COR-L47 (cell line): ENCODE results near the gene MAP2K6.
"Not testable (repeated sequence)": the region's sequence is repeated elsewhere in the genome, so short reads cannot be mapped to it uniquely, and the experiment has no call there.

Experiments used
- DNase-seq: peaks from one replicate; lab custom pipeline; 2025; lab: John Stamatoyannopoulos, UW

The MAP2K6 gene

DNA sequence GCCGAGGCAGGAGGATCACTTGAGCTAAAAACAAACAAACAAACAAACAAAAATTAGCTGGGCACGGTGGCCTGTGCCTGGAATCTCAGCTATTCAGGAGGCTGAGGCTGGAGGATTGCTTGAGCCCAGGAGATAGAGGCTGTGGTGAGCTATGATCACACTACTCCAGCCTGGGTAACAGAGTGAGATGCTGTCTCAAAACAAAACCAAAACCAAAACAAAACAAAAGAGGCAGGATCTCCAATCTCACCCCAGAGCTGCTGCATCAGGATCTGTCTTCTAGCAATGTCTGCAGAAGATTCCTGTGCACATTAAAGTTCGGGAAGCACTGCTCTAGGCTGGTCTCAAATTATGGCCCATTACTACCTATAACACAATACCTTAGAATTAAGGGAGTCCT, 43.1 kb downstream of the MAP2K6 start:
- no peak for DNase-seq

DNA sequence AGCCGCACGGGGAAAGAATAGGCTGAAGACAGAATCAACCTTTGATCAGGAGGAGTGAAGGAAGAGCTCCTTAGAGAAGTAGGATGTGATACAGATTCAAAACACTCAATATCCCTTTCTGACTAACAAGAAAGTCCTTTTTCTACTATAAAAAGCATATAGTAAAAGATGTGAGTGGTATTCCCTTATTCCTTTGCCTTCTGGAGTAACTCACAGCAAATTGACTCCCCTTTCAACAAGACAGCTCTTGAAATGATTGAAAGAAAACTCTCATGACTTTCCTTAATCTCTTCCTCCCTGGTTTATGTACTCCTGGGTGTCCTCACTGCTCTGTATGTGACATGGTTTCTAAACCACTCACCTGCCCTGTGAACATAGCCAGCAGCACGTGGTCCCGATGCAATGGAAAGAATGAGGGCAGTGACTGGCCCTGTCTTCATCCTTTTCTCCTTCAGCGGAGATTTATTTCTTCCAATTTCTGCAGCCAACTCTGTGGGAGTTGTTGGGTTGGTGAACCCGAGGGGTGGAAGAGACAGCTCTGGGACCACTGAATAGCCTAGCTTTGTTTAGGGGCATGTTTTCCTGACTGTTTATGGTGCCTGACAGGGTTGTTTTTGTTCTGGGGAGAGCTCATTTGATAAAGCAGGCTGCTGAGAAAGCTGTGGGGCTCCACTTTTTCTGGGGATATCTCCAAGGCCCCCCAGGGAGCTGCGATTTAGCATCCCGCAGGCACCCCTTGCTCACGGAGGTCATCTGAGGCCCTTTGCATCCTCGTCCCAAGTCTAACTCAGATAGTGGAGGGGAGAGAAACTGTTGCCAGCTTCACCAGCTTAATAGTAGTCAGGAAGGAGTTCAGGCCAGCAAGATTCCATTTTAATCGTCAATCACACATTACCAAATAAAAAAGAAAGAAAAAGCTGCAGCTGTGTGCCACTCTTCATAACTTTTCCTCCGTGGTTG, 46.7 kb downstream of the MAP2K6 start:
- no peak for DNase-seq

- no peak for DNase-seq
Measured at GRCh38 chr17:69461951-69462369, 47.5 kb downstream of the MAP2K6 start.

- no peak for DNase-seq
Measured at GRCh38 chr17:69462882-69463281, 48.4 kb downstream of the MAP2K6 start.

DNA sequence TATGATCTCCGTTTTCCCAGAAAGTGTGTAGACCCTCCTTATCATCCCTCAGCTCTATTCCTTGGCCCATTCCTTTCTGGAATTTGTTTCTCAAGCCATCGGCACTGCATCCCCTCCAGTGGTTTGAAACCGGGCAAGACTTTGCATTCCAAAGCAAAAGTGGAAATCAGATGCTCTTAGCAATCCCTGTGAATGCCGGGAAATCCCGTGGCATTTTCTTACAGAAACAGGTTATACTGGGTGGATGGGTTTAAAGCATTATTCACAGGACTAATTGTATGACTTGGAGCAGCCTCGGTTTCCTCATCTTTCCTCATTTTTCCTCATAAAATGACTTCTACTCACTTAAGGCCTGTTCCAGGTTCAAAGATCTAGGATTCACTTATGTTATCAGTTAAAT, 52.0 kb downstream of the MAP2K6 start:
- DNase-seq, result no peak

DNA sequence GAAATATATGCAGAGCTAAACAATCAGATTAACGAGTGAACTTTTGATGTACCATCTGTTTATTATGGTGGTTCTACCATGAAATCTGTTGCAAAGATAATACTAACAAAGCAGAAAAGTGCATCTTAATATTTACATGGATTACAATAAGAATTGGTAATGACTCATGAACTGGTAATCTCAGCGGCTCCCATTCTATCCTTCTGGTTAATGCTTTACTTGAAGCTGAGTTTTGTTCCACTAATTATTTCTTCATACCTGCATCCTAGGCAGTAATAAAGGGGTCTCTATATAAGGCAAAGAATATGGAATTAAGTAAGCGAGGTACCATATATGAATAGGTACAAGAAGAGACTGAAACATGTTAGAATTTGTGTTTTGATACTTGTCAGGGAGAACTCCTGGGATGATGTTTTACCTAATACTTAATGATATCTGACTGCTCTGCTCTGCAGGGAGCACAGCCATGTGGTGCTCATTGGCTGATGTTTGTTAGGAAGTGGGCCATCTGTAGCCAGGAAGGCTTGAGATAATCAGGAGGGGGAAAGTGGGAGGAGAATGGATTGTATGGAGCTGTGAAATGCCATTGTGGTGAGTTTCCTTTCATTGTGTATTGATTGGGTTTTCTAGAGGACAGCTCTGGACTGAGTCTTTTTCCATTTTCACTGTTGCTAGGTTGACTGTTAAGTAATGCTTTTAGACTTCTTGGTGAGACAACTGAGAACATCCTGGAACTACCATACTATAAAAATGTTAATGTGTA, 52.6 kb downstream of the MAP2K6 start:
- DNase-seq, result no peak

DNA sequence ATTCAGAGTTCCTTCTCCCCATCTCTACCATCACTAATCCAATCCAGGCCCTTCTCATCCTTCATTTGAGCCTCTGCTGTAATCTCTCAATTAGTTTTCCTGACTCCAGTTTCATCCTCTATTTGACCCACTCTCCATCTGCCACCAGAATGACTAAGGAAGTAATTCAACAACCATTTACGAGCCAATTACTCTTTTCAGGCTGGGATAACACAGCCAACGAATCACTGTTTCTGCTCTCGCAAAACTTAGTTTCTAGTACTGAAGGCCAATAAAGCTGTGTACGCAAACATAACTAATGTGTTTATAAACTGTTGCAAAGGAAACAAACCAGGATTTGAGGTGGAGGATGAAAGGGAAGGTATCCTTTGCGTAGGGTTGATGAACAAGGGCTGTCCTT, 53.7 kb downstream of the MAP2K6 start:
- no peak for DNase-seq

DNA sequence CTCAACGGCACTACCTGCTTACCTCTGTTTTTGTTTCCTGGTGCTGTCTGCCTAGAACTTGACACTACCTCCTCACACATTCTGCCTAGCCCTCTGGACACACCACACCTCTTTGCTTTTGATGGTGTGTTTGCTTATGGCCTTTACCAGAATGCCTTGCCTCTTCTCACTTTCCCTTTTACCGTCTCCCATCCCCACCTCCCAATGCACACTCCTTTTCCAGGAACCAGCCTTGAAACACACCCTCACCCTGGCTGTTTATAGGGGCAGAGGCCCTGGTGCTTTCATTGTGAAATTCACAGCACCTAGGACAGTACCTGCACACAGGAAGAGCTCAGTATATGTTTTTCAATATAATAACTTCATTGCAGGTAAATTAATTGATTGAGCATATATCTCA, 56.2 kb downstream of the MAP2K6 start:
- no peak for DNase-seq

GRCh38 chr17:69471406-69471805, 56.9 kb downstream of the MAP2K6 start:
- no peak for DNase-seq

GRCh38 chr17:69473841-69474831, 59.6 kb downstream of the MAP2K6 start:
- DNase-seq, result no peak

GRCh38 chr17:69477204-69477902, 62.9 kb downstream of the MAP2K6 start:
- no peak for DNase-seq

GRCh38 chr17:69477903-69478266, 63.4 kb downstream of the MAP2K6 start:
- no peak for DNase-seq

- DNase-seq, result no peak
Measured at GRCh38 chr17:69478916-69479315, 64.4 kb downstream of the MAP2K6 start.

DNA sequence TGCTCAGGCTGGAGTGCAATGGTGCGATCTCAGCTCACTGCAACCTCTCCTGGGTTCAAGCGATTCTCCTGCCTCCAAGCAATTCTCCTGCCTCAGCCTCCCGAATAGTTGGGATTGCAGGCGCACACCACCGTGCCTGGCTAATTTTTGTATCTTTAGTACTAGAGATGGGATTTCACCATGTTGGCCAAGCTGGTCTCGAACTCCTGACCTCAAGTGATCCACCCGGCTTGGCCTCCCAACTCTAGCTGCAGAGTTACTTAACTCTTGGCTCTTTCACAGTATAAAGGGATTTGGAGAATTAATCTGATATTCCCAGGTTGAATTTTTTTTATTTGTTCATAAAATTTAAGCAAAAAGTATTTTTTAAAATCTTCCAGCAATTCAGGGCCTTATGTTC, 65.3 kb downstream of the MAP2K6 start:
- not testable (repeated sequence) for DNase-seq

- no peak for DNase-seq
Measured at GRCh38 chr17:69480245-69480644, 65.7 kb downstream of the MAP2K6 start.

DNA sequence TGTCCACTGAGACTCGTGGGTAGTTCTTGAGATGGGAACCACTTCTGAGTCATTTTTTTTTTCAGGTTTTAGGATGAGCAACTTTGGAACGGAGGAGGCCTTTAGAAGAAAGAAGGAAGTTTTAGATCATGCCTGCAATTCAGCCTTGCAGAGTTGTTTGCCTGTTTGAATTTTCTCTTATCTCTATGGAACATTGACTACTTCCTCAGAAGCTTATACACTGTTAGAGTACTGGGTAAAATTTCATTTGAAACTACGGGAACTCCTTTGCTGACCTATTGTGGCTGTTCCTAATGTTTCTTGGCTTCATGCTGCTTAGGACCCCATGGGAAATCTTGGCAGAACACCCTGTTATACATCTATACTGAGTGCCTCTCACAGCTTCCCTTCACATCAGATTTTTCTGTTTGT, 70.8 kb downstream of the MAP2K6 start:
- no peak for DNase-seq

DNA sequence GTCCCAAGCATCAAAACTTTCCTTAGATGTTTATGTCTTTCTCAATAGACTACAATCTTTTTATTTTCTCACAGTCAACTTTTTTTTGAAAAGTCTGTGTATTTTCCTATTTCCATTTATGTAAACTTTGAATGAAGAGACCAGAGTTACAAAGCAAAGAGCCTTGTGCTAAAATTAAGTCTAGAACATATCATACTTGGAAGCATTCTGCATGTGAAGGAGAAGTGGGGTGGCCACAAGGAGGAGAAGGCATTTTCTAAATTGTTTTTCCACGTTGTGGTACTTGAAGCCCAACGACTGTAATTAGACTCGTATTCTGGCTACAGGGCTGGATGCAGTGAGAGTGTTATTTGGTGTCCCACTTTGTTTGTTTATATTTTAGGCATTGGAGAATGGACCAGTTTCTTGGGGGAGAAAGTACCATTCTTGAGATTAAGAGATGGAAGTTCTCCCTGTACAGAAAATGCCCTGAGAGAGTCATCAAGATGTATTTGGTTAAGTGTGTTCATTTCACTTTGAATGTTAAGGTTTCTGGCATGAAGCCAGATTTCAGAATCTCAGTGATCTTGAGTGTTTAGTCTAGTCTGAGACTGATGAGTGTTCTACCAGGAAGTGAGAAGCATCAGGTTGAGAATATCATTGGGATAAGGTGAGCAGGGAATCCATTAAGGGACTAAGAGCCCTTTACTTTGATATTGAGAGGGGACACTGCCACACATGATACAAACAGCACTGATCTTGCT, 71.6 kb downstream of the MAP2K6 start:
- no peak for DNase-seq

DNA sequence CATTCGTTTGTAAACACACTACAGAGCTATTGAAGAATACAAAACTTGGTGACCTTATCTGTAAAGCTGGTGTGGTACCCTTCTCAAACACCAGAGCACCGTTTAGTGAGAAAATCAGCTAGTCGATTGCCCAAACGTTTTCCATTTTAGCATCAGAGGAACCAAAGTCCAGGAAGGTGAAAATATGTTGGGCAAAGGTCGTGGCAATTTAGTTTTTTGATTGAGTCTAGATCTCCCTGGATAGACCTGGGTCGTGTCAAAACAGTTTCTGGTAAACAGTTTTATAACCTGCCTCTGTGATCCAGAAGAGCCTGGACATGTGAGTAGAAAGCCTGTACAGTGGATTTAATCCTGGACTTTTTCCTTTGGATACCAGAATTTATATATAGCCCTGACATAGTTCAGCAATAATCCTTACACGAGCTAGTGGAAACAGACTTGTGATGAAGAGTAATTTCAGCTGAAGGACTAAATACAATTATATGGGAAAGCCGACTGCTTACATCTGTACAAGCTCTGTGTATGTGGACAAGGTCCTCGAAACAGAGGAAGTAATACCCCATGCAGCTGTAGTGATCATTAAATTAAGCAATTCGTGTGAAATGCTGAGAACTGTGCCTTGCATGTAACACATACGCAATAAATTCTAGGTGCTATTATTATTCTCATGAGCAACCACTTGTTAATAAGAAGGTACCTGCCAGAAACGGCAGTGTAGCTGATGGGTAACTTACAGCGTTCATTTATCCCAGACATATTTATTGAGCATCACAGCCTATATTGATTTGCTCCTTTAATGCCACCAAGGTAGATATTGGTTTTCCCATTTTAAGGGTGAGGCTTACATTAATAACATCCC, 72.5 kb downstream of the MAP2K6 start:
- DNase-seq, result no peak

- DNase-seq, result no peak
Measured at GRCh38 chr17:69489313-69489712, 74.8 kb downstream of the MAP2K6 start.
